K562 (cell line): ENCODE data around the gene RNF217. TPM values are rescaled to one million over a fixed set of nuclear protein-coding genes. Genes with fewer than 3 reads are reported as not detected.

Experiments
- ATAC-seq: fragments of 200-7000 bp; cut with Tn5 transposase; 3 replicates; pipeline ENCODE4 v1.9.1; 2020; ENCODE audit warnings: moderate library complexity
- BruUV-seq: library from RNA; stranded (reverse); fragments of 400-500 nt; replicated peaks from 2 replicates; lab custom pipeline; 2021; lab: Mats Ljungman, UMichigan
- CTCF ChIA-PET: fragments of 300-600 bp; formaldehyde crosslinking; extraction: SDS; loops from one replicate; lab custom pipeline; 2021; ENCODE audit warnings: low intra/inter-chr PET ratio; lab: Yijun Ruan, JAX
- POLR2A ChIA-PET: fragments of 300-600, 350-650 bp; sonication (Branson Sonifier 250); formaldehyde crosslinking; extraction: SDS; loops from one replicate; lab custom pipeline; 2021; ENCODE audit warnings: antibody characterized with exemption, inconsistent platforms; lab: Yijun Ruan, JAX
- DNase-seq, 4 experiments: peaks; one replicate each; pipeline versions ENCODE4 v3.0.0 to v3.0.0-alpha.2; 2011 to 2018; ENCODE audit warnings: low spot score in 3 of 4, mixed read lengths in 3 of 4; ENCODE audit errors: extremely low read depth in 1 of 4
- FAIRE-seq: peaks from 2 replicates; lab custom pipeline; 2011; peaks lifted over from hg19 to GRCh38; lab: Jason Lieb, UNC
- H2AFZ ChIP-seq: 2 replicates; pipeline ENCODE4 v1.6.0; 2011; ENCODE audit warnings: low read depth, low read length, control low read depth, inconsistent platforms
- H3K27ac ChIP-seq: fragments of 200-600 bp; 3 replicates; pipeline ENCODE4 v1.8.0; 2011; ENCODE audit warnings: low read depth, mild to moderate bottlenecking, control low read depth, inconsistent platforms, low read length, moderate library complexity, mixed read lengths; ENCODE audit errors: extremely low read depth
- H3K27me3 ChIP-seq, 2 experiments: fragments of 300-600 bp in 1 of 2; 2 replicates in 1 of 2; 3 replicates in 1 of 2; pipeline versions ENCODE4 v1.6.0 to v1.8.0; 2011; ENCODE audit warnings: inconsistent platforms in 2 of 2, low read length in 2 of 2, mild to moderate bottlenecking in 1 of 2, mixed read lengths in 1 of 2, moderate library complexity in 1 of 2; ENCODE audit not compliant: control insufficient read depth in 2 of 2, insufficient read depth in 2 of 2
- H3K36me3 ChIP-seq: fragments of 300-600 bp; 3 replicates; pipeline ENCODE4 v1.8.0; 2011; ENCODE audit warnings: mild to moderate bottlenecking, low read length, inconsistent platforms; ENCODE audit not compliant: control insufficient read depth, insufficient read depth
- H3K4me1 ChIP-seq, 2 experiments: fragments of 200-600 bp in 1 of 2; replicated peaks in 1 of 2; 2 replicates in 1 of 2; 3 replicates in 1 of 2; pipeline versions ENCODE4 v1.5.1 to v1.8.0; 2011; ENCODE audit warnings: inconsistent platforms in 2 of 2, low read length in 2 of 2, mild to moderate bottlenecking in 1 of 2, mixed read lengths in 1 of 2, moderate library complexity in 1 of 2; ENCODE audit not compliant: control insufficient read depth in 2 of 2, insufficient read depth in 2 of 2
- H3K4me2 ChIP-seq: 2 replicates; pipeline ENCODE4 v1.6.1; 2011; ENCODE audit warnings: low read length, control low read depth, inconsistent platforms, mixed read lengths; ENCODE audit not compliant: insufficient read depth
- H3K4me3 ChIP-seq: fragments of 200-600 bp; sonication (generic), shearing (Covaris generic); 2 replicates; pipeline ENCODE4 v1.5.1; 2016; ENCODE audit warnings: control low read depth, inconsistent platforms
- H3K79me2 ChIP-seq: fragments of 200-600 bp; 3 replicates; pipeline ENCODE4 v1.8.0; 2011; ENCODE audit warnings: low read length, inconsistent platforms; ENCODE audit not compliant: control insufficient read depth, insufficient read depth
- H3K9ac ChIP-seq, 2 experiments: 2 replicates each; pipeline versions ENCODE4 v1.6.0 to v1.6.1; 2011; ENCODE audit warnings: low read depth in 2 of 2, low read length in 2 of 2, control low read depth in 1 of 2, inconsistent platforms in 1 of 2, mild to moderate bottlenecking in 1 of 2, mixed read lengths in 1 of 2; ENCODE audit not compliant: insufficient read depth in 1 of 2
- H3K9me1 ChIP-seq: one replicate; pipeline ENCODE4 v1.6.0; 2011; ENCODE audit warnings: inconsistent platforms, mild to moderate bottlenecking, low read length, moderate library complexity; ENCODE audit not compliant: control insufficient read depth, insufficient read depth
- H3K9me3 ChIP-seq: replicated peaks from 2 replicates; pipeline ENCODE4 v1.5.1; 2011; ENCODE audit warnings: low read depth, low read length, inconsistent platforms; ENCODE audit not compliant: control insufficient read depth, insufficient read depth
- H4K20me1 ChIP-seq: replicated peaks from 2 replicates; pipeline ENCODE4 v1.6.1; 2011; ENCODE audit warnings: low read length, inconsistent platforms, mixed read lengths; ENCODE audit not compliant: control insufficient read depth, insufficient read depth
- CEBPB ChIP-seq: fragments of 450-650 bp; IDR thresholded peaks from 2 replicates; pipeline ENCODE4 v1.6.1; 2016; ENCODE audit warnings: missing genetic modification characterization, missing compliant biosample characterization
- CEBPG ChIP-seq, 3 experiments: fragments of 200-800 bp in 1 of 3; sonication (Bioruptor generic) in 1 of 3; sonication (generic) in 1 of 3; formaldehyde crosslinking in 1 of 3; IDR thresholded peaks in 2 of 3; conservative IDR thresholded peaks in 1 of 3; 2 replicates each; pipeline versions ENCODE4 v1.6.1 to v1.8.0; 2016 to 2022; ENCODE audit warnings: missing compliant biosample characterization in 2 of 3, missing genetic modification characterization in 2 of 3, mild to moderate bottlenecking in 1 of 3, missing genetic modification reagents in 1 of 3
- CTCF ChIP-seq, 3 experiments: IDR thresholded peaks in 2 of 3; conservative IDR thresholded peaks in 1 of 3; 2 replicates each; pipeline ENCODE4 v1.5.1; 2011 to 2012; ENCODE audit warnings: low read length in 3 of 3, mild to moderate bottlenecking in 3 of 3, control low read depth in 2 of 3, improper control_type of control experiment in 1 of 3, inconsistent platforms in 1 of 3, low read depth in 1 of 3, mixed read lengths in 1 of 3, moderate library complexity in 1 of 3; ENCODE audit not compliant: insufficient read depth in 2 of 3
- FOXA3 ChIP-seq, 2 experiments: fragments of 450-650 bp in 1 of 2; sonication (generic) in 1 of 2; formaldehyde crosslinking; IDR thresholded peaks in 1 of 2; conservative IDR thresholded peaks in 1 of 2; 2 replicates each; pipeline versions ENCODE4 v1.4.0 to v1.8.0; 2020 to 2022; ENCODE audit warnings: mild to moderate bottlenecking in 2 of 2, missing genetic modification reagents in 1 of 2
- KDM1A ChIP-seq, 2 experiments: fragments of 450-650 bp; IDR thresholded peaks; 2 replicates each; pipeline ENCODE4 v1.6.1; 2016; ENCODE audit warnings: mild to moderate bottlenecking in 2 of 2
- MEIS2 ChIP-seq: fragments of 450-650 bp; IDR thresholded peaks from 2 replicates; pipeline ENCODE4 v1.6.1; 2014; ENCODE audit warnings: mild to moderate bottlenecking; ENCODE audit not compliant: partially characterized antibody
- PBX2 ChIP-seq, 2 experiments: IDR thresholded peaks in 1 of 2; conservative IDR thresholded peaks in 1 of 2; 2 replicates each; pipeline ENCODE4 v1.6.1; 2016; ENCODE audit warnings: low read depth in 2 of 2, mild to moderate bottlenecking in 1 of 2, missing compliant biosample characterization in 1 of 2, missing genetic modification characterization in 1 of 2, moderate library complexity in 1 of 2
- PKNOX1 ChIP-seq: fragments of 450-650 bp; IDR thresholded peaks from 2 replicates; pipeline ENCODE4 v1.6.1; 2016
- RBM15 ChIP-seq: fragments of 200-400 bp; formaldehyde crosslinking; IDR thresholded peaks from 2 replicates; pipeline ENCODE4 v1.6.1; 2018; ENCODE audit warnings: mild to moderate bottlenecking, low read length, moderate library complexity; ENCODE audit not compliant: insufficient read depth
- ZC3H11A ChIP-seq: IDR thresholded peaks from 2 replicates; pipeline ENCODE4 v1.6.1; 2012; ENCODE audit warnings: low read depth, low read length, improper control_type of control experiment
- ZNF224 ChIP-seq: sonication (generic); formaldehyde crosslinking; IDR thresholded peaks from 2 replicates; pipeline ENCODE4 v1.8.0; 2022; ENCODE audit warnings: mild to moderate bottlenecking, missing genetic modification reagents
- WGBS: fragments of 100-300 bp; shearing (Covaris generic); methylation state at CpG from one replicate; pipeline ENCODE4 v1.1.6; 2016; ENCODE audit warnings: low coverage, mixed read lengths; ENCODE audit not compliant: insufficient coverage; ENCODE audit errors: missing lambda C conversion rate; 5-methylcytosine and 5-hydroxymethylcytosine counted together
- in situ Hi-C: fragments of 300-500 bp; cut with MboI; formaldehyde crosslinking; loops from 4 replicates; pipeline ENCODE4 v1.15.0; 2018; ENCODE audit warnings: inconsistent platforms, mixed read lengths
- intact Hi-C: fragments of 100-400 bp; cut with micrococcal nuclease; formaldehyde crosslinking; loops from 2 replicates; pipeline ENCODE4 v1.14.2; 2022
- polyA plus RNA-seq, 8 experiments: library from polyadenylated mRNA; depleted of rRNA in 4 of 8; stranded (reverse) in 5 of 8; unstranded in 3 of 8; fragments of >200 nt; fragmentation: Nextera tagmentation in 2 of 8; fragmentation: Illumina TruSeq in 1 of 8; extraction: Ambion mirVana in 2 of 8; extraction: Trizol in 1 of 8; gene quantifications; 2 replicates each; pipeline versions ENCODE4 v1.2.1 to v1.2.3, GENCODE V29; 2011 to 2014; ENCODE audit warnings: inconsistent platforms in 1 of 8, missing spikeins in 1 of 8
- total RNA-seq, 7 experiments: library from RNA; depleted of rRNA in 6 of 7; stranded (reverse); fragments of >200 nt in 6 of 7; fragmentation: Illumina TruSeq in 2 of 7; extraction: Trizol in 2 of 7; gene quantifications; 2 replicates each; pipeline versions ENCODE4 v1.2.1 to v1.2.3, GENCODE V29; 2011 to 2021; ENCODE audit warnings: low replicate concordance in 1 of 7

Gene RNF217
- total and polyA plus RNA-seq, 9 of the 15 experiments (the other 6 are each of a cell fraction or from before 2014, with no cell fraction given): 2.9 to 25.6 (median 12.0) TPM

- in situ Hi-C loops: no loop called here
Measured at GRCh38 chr6:125050663-125051318, 88.6 kb downstream of the RNF217 start.

More at GRCh38 chr6:125050663-125051318, 88.6 kb downstream of the RNF217 start:
- ChIA-PET CTCF (no interaction called here), POLR2A (interaction anchor here (1.0 kb wide), 1 partner anchor 15 kb away, joined by 3 read pairs; no protein-coding TSS in a partner anchor)
- Histone ChIP-seq H3K9me1 (no peaks in the 10 kb centered on the region), H3K4me3 (no peak overlapping the region), H2AFZ (no peak overlapping the region), H3K9me3 (no peaks in the 10 kb centered on the region), H3K36me3 (peaks cover 38% of the 10 kb centered on the region), H3K27ac (no peak overlapping the region), H3K79me2 (no peaks in the 10 kb centered on the region; the same call in 2 of the 3 replicates), H3K9ac (no peak overlapping the region), H4K20me1 (no peaks in the 10 kb centered on the region), H3K4me2 (no peak overlapping the region), H3K27me3 (no peaks in the 10 kb centered on the region), H3K4me1 (peaks cover 3 to 4% of the 10 kb centered on the region in 2 experiments; a peak in 3 of 5 replicates)
- peak; percentile 15; the same call in 1 of the 3 replicates for ATAC-seq
- FAIRE-seq: peak; percentile 55
- no peak for DNase-seq
- 48% methylated on average over 4 of the region's 4 CpGs for WGBS
- TF ChIP-seq CEBPB (tag) (peak; percentile 23; the same call in 1 of the 2 replicates), ZC3H11A (no peak), KDM1A (IDR thresholded peaks at IDR 0.05) (peak in 1 of 2 experiments; percentile 20; a peak in 1 of 4 replicates), PBX2 (CRISPR knock-in tag; IDR thresholded peaks at IDR 0.05; ENCODE audit: low read depth) (no peak), PBX2 (tag; conservative IDR thresholded peaks at IDR 0.05; ENCODE audit: low read depth) (peak; percentile 81), MEIS2 (peak; percentile 91), PKNOX1 (peak; percentile 28; the same call in 1 of the 2 replicates), RBM15 (no peak), FOXA3 (CRISPR knock-in tag; conservative IDR thresholded peaks at IDR 0.05 in 1 of 2, IDR thresholded peaks at IDR 0.05 in 1 of 2) (0 out of 4 replicates have a peak, but pooled peaks of 1 of the 2 experiments have one; percentile 21), CTCF (IDR thresholded peaks at IDR 0.05 in 2 of 3, conservative IDR thresholded peaks at IDR 0.05 in 1 of 3; ENCODE audit: insufficient read depth in 2 of 3, low read depth in 1 of 3, low read length in 3 of 3) (no peak), CEBPG (CRISPR knock-in tag; IDR thresholded peaks at IDR 0.05) (no peak), CEBPG (tag; conservative IDR thresholded peaks at IDR 0.05 in 1 of 2, IDR thresholded peaks at IDR 0.05 in 1 of 2) (peak in 1 of 2 experiments; percentile 60; a peak in 2 of 4 replicates), ZNF224 (CRISPR knock-in tag) (no peak)
- BruUV-seq: no TSS peak
- intact Hi-C loops: no loop called here
